KBM-7 (cell line): ENCODE results near the gene FAM98A.

ENCODE experiments used
- DNase-seq: peaks from one replicate; pipeline ENCODE4 v3.0.0-alpha.2; 2015
- in situ Hi-C: fragments of 300-500 bp; cut with MboI; formaldehyde crosslinking; loops from 2 replicates; pipeline ENCODE4 v1.14.3; 2020; ENCODE audit warnings: low sequenced_read_pairs, low pct_unique_long_range_greater_than_20kb, mixed read lengths

The FAM98A gene

GRCh38 chr2:33602201-33602830 is 3.2 kb upstream of the FAM98A start:
- no peak for DNase-seq
- in situ Hi-C loops = no loop called here

- no peak for DNase-seq
- in situ Hi-C loops = no loop called here
Observed at GRCh38 chr2:33599943-33600192, 769 bp upstream of the FAM98A start.

GRCh38 chr2:33598561-33599174 is 431 bp downstream of the FAM98A start:
- DNase-seq = peak; percentile 45

GRCh38 chr2:33597026-33597425 is 2.1 kb downstream of the FAM98A start:
- in situ Hi-C loops = no loop called here
- DNase-seq = no peak

More at GRCh38 chr2:33598561-33599174, 431 bp downstream of the FAM98A start:
- in situ Hi-C loops = no loop called here

- no peak for DNase-seq
- in situ Hi-C loops = no loop called here
Observed at GRCh38 chr2:33595385-33595784, 3.7 kb downstream of the FAM98A start.

GRCh38 chr2:33589444-33589843 is 9.7 kb downstream of the FAM98A start:
- in situ Hi-C loops = no loop called here

GRCh38 chr2:33588232-33588631 is 10.9 kb downstream of the FAM98A start:
- in situ Hi-C loops = no loop called here
- DNase-seq = no peak

More at GRCh38 chr2:33589444-33589843, 9.7 kb downstream of the FAM98A start:
- no peak for DNase-seq

GRCh38 chr2:33586766-33587165 is 12.3 kb downstream of the FAM98A start:
- in situ Hi-C loops = no loop called here

GRCh38 chr2:33583194-33583938 is 15.7 kb downstream of the FAM98A start:
- peak; percentile 57 for DNase-seq
- in situ Hi-C loops = no loop called here

More at GRCh38 chr2:33586766-33587165, 12.3 kb downstream of the FAM98A start:
- no peak for DNase-seq

- in situ Hi-C loops = no loop called here
- DNase-seq = peak; percentile 75
Observed at GRCh38 chr2:33581872-33582271, 17.2 kb downstream of the FAM98A start.

GRCh38 chr2:33579227-33579626 is 19.9 kb downstream of the FAM98A start:
- no peak for DNase-seq
- in situ Hi-C loops = no loop called here

- DNase-seq = no peak
- in situ Hi-C loops = no loop called here
Observed at GRCh38 chr2:33577668-33578067, 21.4 kb downstream of the FAM98A start.

GRCh38 chr2:33577084-33577483 is 22.0 kb downstream of the FAM98A start:
- no peak for DNase-seq
- in situ Hi-C loops = no loop called here

- DNase-seq = no peak
- in situ Hi-C loops = no loop called here
Observed at GRCh38 chr2:33573657-33574056, 25.4 kb downstream of the FAM98A start.

- in situ Hi-C loops = no loop called here
- no peak for DNase-seq
Observed at GRCh38 chr2:33570681-33571080, 28.4 kb downstream of the FAM98A start.

GRCh38 chr2:33561872-33562271 is 37.2 kb downstream of the FAM98A start:
- in situ Hi-C loops = no loop called here
- DNase-seq = no peak

- in situ Hi-C loops = no loop called here
- DNase-seq = no peak
Observed at GRCh38 chr2:33560017-33560416, 39.1 kb downstream of the FAM98A start.

GRCh38 chr2:33559328-33559727 is 39.8 kb downstream of the FAM98A start:
- in situ Hi-C loops = no loop called here
- DNase-seq = no peak

- in situ Hi-C loops = no loop called here
- DNase-seq = no peak
Observed at GRCh38 chr2:33555681-33556080, 43.4 kb downstream of the FAM98A start.

- DNase-seq = no peak
- in situ Hi-C loops = no loop called here
Observed at GRCh38 chr2:33552758-33553461, 46.2 kb downstream of the FAM98A start.
